PC-9 (cell line): Measurements from ENCODE around the gene RGS11. TPM values are rescaled to one million over a fixed set of nuclear protein-coding genes. Genes with fewer than 3 reads are reported as not detected.

Source experiments
- BruUV-seq: library from RNA; stranded (reverse); fragments of 400-500 nt; replicated peaks from 2 replicates; lab custom pipeline; 2021; lab: Mats Ljungman, UMichigan
- CTCF ChIA-PET: fragments of 300-600 bp; sonication (Branson Sonifier 250); formaldehyde crosslinking; loops from one replicate; lab custom pipeline; 2022; ENCODE audit warnings: antibody characterized with exemption; lab: Charles Lee
- POLR2A ChIA-PET: fragments of 300-600 bp; sonication (Branson Sonifier 250); formaldehyde crosslinking; loops from one replicate; lab custom pipeline; 2022; ENCODE audit warnings: antibody characterized with exemption; ENCODE audit not compliant: unreplicated experiment; lab: Charles Lee
- DNase-seq, 2 experiments: peaks; one replicate each; pipeline versions ENCODE4 v3.0.0 to v3.0.0-alpha.2; 2015 to 2022; ENCODE audit warnings: mixed read lengths in 1 of 2
- H2AFZ ChIP-seq: fragments of 200-600 bp; sonication (generic); 2 replicates; pipeline ENCODE4 v1.8.1; 2017; ENCODE audit warnings: antibody characterized with exemption
- H3F3A ChIP-seq: fragments of 200-600 bp; sonication (generic); 2 replicates; pipeline ENCODE4 v1.8.1; 2017; ENCODE audit warnings: antibody characterized with exemption, mild to moderate bottlenecking, low read depth; ENCODE audit not compliant: insufficient read depth
- H3K27ac ChIP-seq: fragments of 200-600 bp; sonication (generic); 2 replicates; pipeline ENCODE4 v1.6.1; 2016; ENCODE audit warnings: mixed run types
- H3K27me3 ChIP-seq: fragments of 200-600 bp; sonication (generic); 2 replicates; pipeline ENCODE4 v1.6.1; 2016; ENCODE audit warnings: low read depth, mixed run types; ENCODE audit not compliant: insufficient read depth
- H3K36me3 ChIP-seq: fragments of 200-600 bp; sonication (generic); 2 replicates; pipeline ENCODE4 v1.6.1; 2016; ENCODE audit warnings: low read depth, mixed run types
- H3K4me1 ChIP-seq: fragments of 200-600 bp; sonication (generic); replicated peaks from 2 replicates; pipeline ENCODE4 v1.6.1; 2016; ENCODE audit warnings: mixed run types; ENCODE audit not compliant: insufficient read depth
- H3K4me2 ChIP-seq: fragments of 200-600 bp; sonication (generic); 2 replicates; pipeline ENCODE4 v1.6.1; 2017; ENCODE audit warnings: mixed run types
- H3K4me3 ChIP-seq: fragments of 200-600 bp; sonication (generic); 2 replicates; pipeline ENCODE4 v1.6.1; 2016; ENCODE audit warnings: mixed run types
- H3K79me2 ChIP-seq: fragments of 200-600 bp; sonication (generic); 2 replicates; pipeline ENCODE4 v1.6.1; 2017; ENCODE audit warnings: low read depth, mixed run types
- H3K9me2 ChIP-seq: fragments of 200-600 bp; sonication (generic); 2 replicates; pipeline ENCODE4 v1.8.1; 2017; ENCODE audit warnings: mild to moderate bottlenecking; ENCODE audit not compliant: insufficient read depth
- H3K9me3 ChIP-seq: fragments of 200-600 bp; sonication (generic); 2 replicates; pipeline ENCODE4 v1.8.1; 2016; ENCODE audit warnings: low read depth; ENCODE audit not compliant: insufficient read depth
- H4K20me1 ChIP-seq: fragments of 200-600 bp; sonication (generic); 2 replicates; pipeline ENCODE4 v1.8.1; 2017; ENCODE audit not compliant: insufficient read depth
- CTCF ChIP-seq: fragments of 200-600 bp; sonication (generic); conservative IDR thresholded peaks from 2 replicates; pipeline ENCODE4 v1.6.1; 2017; ENCODE audit warnings: mixed run types, antibody characterized with exemption, mild to moderate bottlenecking, moderate library complexity
- EZH2 ChIP-seq: fragments of 200-600 bp; sonication (generic); IDR thresholded peaks from 2 replicates; pipeline ENCODE4 v1.8.0; 2017; ENCODE audit warnings: antibody characterized with exemption, low read depth
- intact Hi-C: fragments of 100-400 bp; cut with micrococcal nuclease; formaldehyde crosslinking; loops from one replicate; pipeline ENCODE4 v1.10.0; 2022; ENCODE audit not compliant: unreplicated experiment
- total RNA-seq: library from RNA; stranded (reverse); gene quantifications from 2 replicates; pipeline ENCODE4 v1.2.3, GENCODE V29; 2021

The RGS11 gene
- total RNA-seq, 1 experiment from 2014 or later = not detected

GRCh38 chr16:301235-301634 lies 25.5 kb upstream of the RGS11 start:
- intact Hi-C loops = no loop called here
- no peaks in the 10 kb centered on the region for H3K27me3 ChIP-seq
- no peak overlapping the region for H3K4me2 ChIP-seq
- H3K9me3 ChIP-seq = no peaks in the 10 kb centered on the region
- no peaks in the 10 kb centered on the region for H3K4me1 ChIP-seq
- H3F3A ChIP-seq = no peaks in the 10 kb centered on the region
- DNase-seq = no peak
- no peaks in the 10 kb centered on the region for H3K79me2 ChIP-seq
- no peaks in the 10 kb centered on the region; the same call in 1 of the 2 replicates for H4K20me1 ChIP-seq
- no peak overlapping the region for H3K4me3 ChIP-seq
- CTCF ChIA-PET = no interaction called here
- BruUV-seq = no TSS peak
- H3K36me3 ChIP-seq = no peaks in the 10 kb centered on the region
- H3K27ac ChIP-seq = no peak overlapping the region
- no peak for TF ChIP-seq EZH2
- TF ChIP-seq CTCF = no peak
- POLR2A ChIA-PET = no interaction called here
- no peak overlapping the region for H2AFZ ChIP-seq
- H3K9me2 ChIP-seq = no peaks in the 10 kb centered on the region

GRCh38 chr16:297832-298231 lies 22.1 kb upstream of the RGS11 start:
- H2AFZ ChIP-seq = no peak overlapping the region
- no peaks in the 10 kb centered on the region for H3F3A ChIP-seq
- no peaks in the 10 kb centered on the region for H3K4me1 ChIP-seq
- H3K9me2 ChIP-seq = no peaks in the 10 kb centered on the region
- no peaks in the 10 kb centered on the region for H3K27me3 ChIP-seq
- H3K36me3 ChIP-seq = no peaks in the 10 kb centered on the region
- no TSS peak for BruUV-seq
- POLR2A ChIA-PET = no interaction called here
- H3K4me3 ChIP-seq = no peak overlapping the region
- no peaks in the 10 kb centered on the region for H3K79me2 ChIP-seq
- no peaks in the 10 kb centered on the region for H3K9me3 ChIP-seq
- intact Hi-C loops = no loop called here
- no peaks in the 10 kb centered on the region; the same call in 1 of the 2 replicates for H4K20me1 ChIP-seq
- no peak overlapping the region for H3K27ac ChIP-seq
- CTCF ChIA-PET = interaction anchor here (0.5 kb wide), 1 partner anchor 47 kb away, joined by 3 read pairs; no protein-coding TSS in a partner anchor
- H3K4me2 ChIP-seq = no peak overlapping the region
- TF ChIP-seq EZH2 (no peak), CTCF (no peak)
- no peak for DNase-seq

- no peaks in the 10 kb centered on the region for H3K4me1 ChIP-seq
- H3K4me2 ChIP-seq = no peak overlapping the region
- no peak overlapping the region for H3K27ac ChIP-seq
- H3K9me3 ChIP-seq = no peaks in the 10 kb centered on the region
- CTCF ChIA-PET = no interaction called here
- no TSS peak for BruUV-seq
- TF ChIP-seq EZH2 (no peak), CTCF (no peak)
- no peaks in the 10 kb centered on the region for H3F3A ChIP-seq
- no peaks in the 10 kb centered on the region; the same call in 1 of the 2 replicates for H4K20me1 ChIP-seq
- no peak for DNase-seq
- POLR2A ChIA-PET = no interaction called here
- H3K4me3 ChIP-seq = no peak overlapping the region
- no peaks in the 10 kb centered on the region for H3K79me2 ChIP-seq
- H2AFZ ChIP-seq = no peak overlapping the region
- H3K9me2 ChIP-seq = no peaks in the 10 kb centered on the region
- intact Hi-C loops = no loop called here
- H3K36me3 ChIP-seq = no peaks in the 10 kb centered on the region
- no peaks in the 10 kb centered on the region for H3K27me3 ChIP-seq
Measured at GRCh38 chr16:296806-297510, 21.2 kb upstream of the RGS11 start.
